Endothelial cell (in vitro differentiated cells): ENCODE results near the gene PRR5. TPM values are rescaled to one million over a fixed set of nuclear protein-coding genes. Genes with fewer than 3 reads are reported as not detected.

ENCODE experiments used
- DNase-seq: peaks from one replicate; pipeline ENCODE4 v3.0.0; 2021; ENCODE audit warnings: low spot score
- H3K27ac Mint-ChIP-seq: one replicate; pipeline ENCODE4 v1.8.0; 2021; ENCODE audit warnings: mixed read lengths, inconsistent platforms; ENCODE audit not compliant: unreplicated experiment
- H3K27me3 Mint-ChIP-seq: one replicate; pipeline ENCODE4 v1.8.0; 2021; ENCODE audit warnings: mild to moderate bottlenecking, moderate library complexity, mixed read lengths, inconsistent platforms; ENCODE audit not compliant: unreplicated experiment
- H3K36me3 Mint-ChIP-seq: one replicate; pipeline ENCODE4 v1.8.0; 2021; ENCODE audit warnings: mild to moderate bottlenecking, low read depth, mixed read lengths, inconsistent platforms; ENCODE audit not compliant: unreplicated experiment
- H3K4me1 Mint-ChIP-seq: one replicate; pipeline ENCODE4 v1.8.0; 2021; ENCODE audit warnings: mild to moderate bottlenecking, mixed read lengths, inconsistent platforms; ENCODE audit not compliant: unreplicated experiment
- H3K4me3 Mint-ChIP-seq: one replicate; pipeline ENCODE4 v1.8.0; 2021; ENCODE audit warnings: mild to moderate bottlenecking, mixed read lengths, inconsistent platforms; ENCODE audit not compliant: unreplicated experiment
- H3K9me3 Mint-ChIP-seq: one replicate; pipeline ENCODE4 v1.8.0; 2021; ENCODE audit warnings: mixed read lengths, inconsistent platforms; ENCODE audit not compliant: unreplicated experiment
- CTCF ChIP-seq: fragments of 200-600 bp; sonication (generic); IDR thresholded peaks from one replicate; pipeline ENCODE4 v1.5.0; 2021; ENCODE audit warnings: antibody characterized with exemption; ENCODE audit not compliant: unreplicated experiment
- total RNA-seq: library from RNA; stranded (reverse); fragmentation: NEBNext Ultra II Directional; extraction: Animal tissue kit (Norgen Biotek cat#: 25700); gene quantifications from one replicate; pipeline ENCODE4 v1.2.1, GENCODE V29; 2021; ENCODE audit not compliant: unreplicated experiment

Gene PRR5
- total RNA-seq, 1 donor from 2014 or later: 40.5 TPM

GRCh38 chr22:44727148-44727547, 25.1 kb downstream of the PRR5 start:
- no peak overlapping the region for H3K27ac Mint-ChIP-seq
- DNase-seq: no peak
- no peaks in the 10 kb centered on the region for H3K36me3 Mint-ChIP-seq
- TF ChIP-seq CTCF: no peak
- H3K4me3 Mint-ChIP-seq: no peak overlapping the region
- peaks cover 4% of the 10 kb centered on the region for H3K27me3 Mint-ChIP-seq
- H3K9me3 Mint-ChIP-seq: no peaks in the 10 kb centered on the region
- H3K4me1 Mint-ChIP-seq: no peaks in the 10 kb centered on the region

- H3K4me3 Mint-ChIP-seq: no peak overlapping the region
- no peak overlapping the region for H3K27ac Mint-ChIP-seq
- H3K36me3 Mint-ChIP-seq: peaks cover 2% of the 10 kb centered on the region
- no peaks in the 10 kb centered on the region for H3K4me1 Mint-ChIP-seq
- no peaks in the 10 kb centered on the region for H3K9me3 Mint-ChIP-seq
- TF ChIP-seq CTCF: no peak
- DNase-seq: no peak
- H3K27me3 Mint-ChIP-seq: peaks cover 6% of the 10 kb centered on the region
These were observed 25.7 kb downstream of the PRR5 start for GRCh38 chr22:44727709-44728108.

- TF ChIP-seq CTCF: no peak
- Mint-ChIP-seq H3K4me3 (no peak overlapping the region), H3K27ac (no peak overlapping the region)
These were observed 26.8 kb downstream of the PRR5 start for GRCh38 chr22:44728761-44729324.

GRCh38 chr22:44729391-44730021, 27.5 kb downstream of the PRR5 start:
- no peaks in the 10 kb centered on the region for H3K9me3 Mint-ChIP-seq
- no peaks in the 10 kb centered on the region for H3K4me1 Mint-ChIP-seq
- TF ChIP-seq CTCF: no peak
- no peak overlapping the region for H3K27ac Mint-ChIP-seq
- no peak for DNase-seq
- H3K4me3 Mint-ChIP-seq: no peak overlapping the region
- peaks cover 8% of the 10 kb centered on the region for H3K27me3 Mint-ChIP-seq
- peaks cover 3% of the 10 kb centered on the region for H3K36me3 Mint-ChIP-seq

More at GRCh38 chr22:44728761-44729324, 26.8 kb downstream of the PRR5 start:
- H3K27me3 Mint-ChIP-seq: peaks cover 8% of the 10 kb centered on the region
- H3K9me3 Mint-ChIP-seq: no peaks in the 10 kb centered on the region
- H3K4me1 Mint-ChIP-seq: no peaks in the 10 kb centered on the region
- no peak for DNase-seq
- H3K36me3 Mint-ChIP-seq: peaks cover 3% of the 10 kb centered on the region

GRCh38 chr22:44730022-44730393, 28.0 kb downstream of the PRR5 start:
- H3K27ac Mint-ChIP-seq: no peak overlapping the region
- peaks cover 8% of the 10 kb centered on the region for H3K27me3 Mint-ChIP-seq
- H3K4me1 Mint-ChIP-seq: no peaks in the 10 kb centered on the region
- TF ChIP-seq CTCF: no peak
- DNase-seq: no peak
- peaks cover 3% of the 10 kb centered on the region for H3K36me3 Mint-ChIP-seq
- no peak overlapping the region for H3K4me3 Mint-ChIP-seq
- H3K9me3 Mint-ChIP-seq: no peaks in the 10 kb centered on the region
